ENCODE results near the gene RSAD1.

The RSAD1 gene

GRCh38 chr17:50534222-50534978 is 55.7 kb downstream of the RSAD1 start:
- H3K27ac ChIP-seq (ENCODE audit: low read depth, low read length): no peak overlapping the region
- H2AFZ ChIP-seq (ENCODE audit: low read length, unreplicated experiment): no peak overlapping the region
- peaks cover 13% of the 10 kb centered on the region for H3K4me1 ChIP-seq (ENCODE audit: control insufficient read depth, insufficient read depth, low read length, unreplicated experiment)
- H3K36me3 ChIP-seq (ENCODE audit: insufficient read depth, low read length): no peaks in the 10 kb centered on the region
- no peaks in the 10 kb centered on the region for H3K79me2 ChIP-seq (ENCODE audit: control insufficient read depth, insufficient read depth, low read length, unreplicated experiment)
- no peak overlapping the region for H3K4me3 ChIP-seq (ENCODE audit: low read depth, low read length)
- peaks cover 37% of the 10 kb centered on the region for H3K27me3 ChIP-seq (ENCODE audit: insufficient read depth, low read length)

GRCh38 chr17:50534979-50535326 is 56.3 kb downstream of the RSAD1 start:
- Histone ChIP-seq H3K36me3 (ENCODE audit: insufficient read depth, low read length) (no peaks in the 10 kb centered on the region), H3K4me1 (ENCODE audit: control insufficient read depth, insufficient read depth, low read length, unreplicated experiment) (peaks cover 13% of the 10 kb centered on the region), H3K79me2 (ENCODE audit: control insufficient read depth, insufficient read depth, low read length, unreplicated experiment) (no peaks in the 10 kb centered on the region), H3K4me3 (ENCODE audit: low read depth, low read length) (no peak overlapping the region), H2AFZ (ENCODE audit: low read length, unreplicated experiment) (no peak overlapping the region), H3K27ac (ENCODE audit: low read depth, low read length) (no peak overlapping the region), H3K27me3 (ENCODE audit: insufficient read depth, low read length) (peaks cover 32% of the 10 kb centered on the region)

- peaks cover 30% of the 10 kb centered on the region for H3K27me3 ChIP-seq (ENCODE audit: insufficient read depth, low read length)
- no peaks in the 10 kb centered on the region for H3K36me3 ChIP-seq (ENCODE audit: insufficient read depth, low read length)
- peaks cover 13% of the 10 kb centered on the region for H3K4me1 ChIP-seq (ENCODE audit: control insufficient read depth, insufficient read depth, low read length, unreplicated experiment)
- no peak overlapping the region for H3K27ac ChIP-seq (ENCODE audit: low read depth, low read length)
- no peak overlapping the region for H2AFZ ChIP-seq (ENCODE audit: low read length, unreplicated experiment)
- H3K4me3 ChIP-seq (ENCODE audit: low read depth, low read length): no peak overlapping the region
- no peaks in the 10 kb centered on the region for H3K79me2 ChIP-seq (ENCODE audit: control insufficient read depth, insufficient read depth, low read length, unreplicated experiment)
These were observed 56.7 kb downstream of the RSAD1 start for GRCh38 chr17:50535407-50535806.

All from ACC112 (cell line).